ENCODE data around the gene WDFY4. TPM values are rescaled to one million over a fixed set of nuclear protein-coding genes. Genes with fewer than 3 reads are reported as not detected.

The WDFY4 gene
- total and polyA plus RNA-seq, 9 donors, result 1.2 to 3.9 (median 2.4) TPM

DNA sequence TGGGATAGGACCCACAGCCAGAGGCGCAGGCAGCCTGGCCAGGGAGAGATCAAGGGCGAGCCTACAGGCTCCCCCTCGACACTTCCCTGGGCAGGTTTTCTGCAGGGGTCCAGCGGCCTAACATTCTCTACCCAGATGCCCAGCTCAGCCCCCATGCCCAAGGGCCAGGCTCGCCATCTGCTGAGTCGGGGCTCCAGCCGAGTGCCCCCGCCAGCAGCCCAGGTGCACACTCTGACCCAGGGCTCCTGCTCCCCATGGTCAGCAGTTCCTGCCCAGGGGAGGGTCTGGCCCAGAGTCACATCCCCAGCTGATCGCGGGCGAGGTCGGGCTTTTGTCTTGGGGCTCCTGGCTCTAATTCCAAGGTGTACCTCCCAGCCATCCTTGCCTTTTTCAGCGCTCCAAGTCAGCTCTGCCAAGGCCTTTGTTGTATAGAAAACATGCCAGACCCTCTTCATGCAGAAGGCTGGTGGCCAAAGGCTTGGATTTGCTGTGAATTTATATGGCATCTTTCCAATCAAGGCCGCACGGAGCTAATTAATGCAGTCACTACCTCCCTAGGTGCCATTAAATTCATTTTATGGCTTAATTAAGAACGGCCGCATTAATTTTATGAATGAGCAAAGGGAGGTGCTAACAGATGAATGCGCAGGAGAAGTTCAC, 134.3 kb downstream of the WDFY4 start:
- H3K27ac ChIP-seq (ENCODE audit: low read length), result no peak overlapping the region
- H3K4me1 ChIP-seq (ENCODE audit: control insufficient read depth, insufficient read depth, low read length), result peaks cover under 1% of the 10 kb centered on the region
- H3K27me3 ChIP-seq (ENCODE audit: control insufficient read depth, insufficient read depth, low read length), result peaks cover 2% of the 10 kb centered on the region
- DNase-seq, result no peak
- no peaks in the 10 kb centered on the region for H3K9me3 ChIP-seq (replicated peaks; ENCODE audit: control insufficient read depth, low read depth, low read length)
- 85% methylated on average over 10 of the region's 18 CpGs for WGBS (ENCODE audit: insufficient coverage)
- H3K4me3 ChIP-seq (ENCODE audit: low read length), result no peak overlapping the region
- no peaks in the 10 kb centered on the region for H3K36me3 ChIP-seq (ENCODE audit: control insufficient read depth, insufficient read depth, low read length)

GRCh38 chr10:48819783-48820182, 135.1 kb downstream of the WDFY4 start:
- no peak for DNase-seq
- H3K4me3 ChIP-seq (ENCODE audit: low read length), result no peak overlapping the region
- no peaks in the 10 kb centered on the region for H3K36me3 ChIP-seq (ENCODE audit: control insufficient read depth, insufficient read depth, low read length)
- peaks cover 2% of the 10 kb centered on the region for H3K27me3 ChIP-seq (ENCODE audit: control insufficient read depth, insufficient read depth, low read length)
- H3K27ac ChIP-seq (ENCODE audit: low read length), result no peak overlapping the region
- 89% methylated on average over 8 of the region's 8 CpGs for WGBS (ENCODE audit: insufficient coverage)
- H3K9me3 ChIP-seq (replicated peaks; ENCODE audit: control insufficient read depth, low read depth, low read length), result no peaks in the 10 kb centered on the region
- H3K4me1 ChIP-seq (ENCODE audit: control insufficient read depth, insufficient read depth, low read length), result no peaks in the 10 kb centered on the region

DNA sequence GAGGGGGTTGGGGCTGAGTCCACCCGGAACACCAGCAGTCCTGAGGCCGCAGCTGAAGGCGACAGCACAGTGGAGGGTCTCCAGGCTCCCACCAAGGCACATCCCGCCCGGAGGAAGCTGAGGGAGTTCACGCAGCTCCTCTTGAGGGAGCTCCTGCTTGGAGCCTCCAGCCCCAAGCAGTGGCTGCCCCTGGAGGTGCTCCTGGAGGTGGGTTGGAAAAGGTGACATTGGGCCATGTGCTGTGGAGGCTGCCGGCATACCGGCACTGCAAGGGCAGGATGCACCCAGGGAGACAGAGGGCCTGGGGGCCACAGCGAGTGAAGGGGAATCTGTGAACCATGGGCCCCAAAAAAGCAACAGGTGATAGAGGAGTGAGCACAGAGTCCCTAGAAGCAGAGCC, 135.6 kb downstream of the WDFY4 start:
- 98% methylated on average over 9 of the region's 9 CpGs for WGBS (ENCODE audit: insufficient coverage)
- H3K36me3 ChIP-seq (ENCODE audit: control insufficient read depth, insufficient read depth, low read length), result no peaks in the 10 kb centered on the region
- peaks cover 2% of the 10 kb centered on the region for H3K27me3 ChIP-seq (ENCODE audit: control insufficient read depth, insufficient read depth, low read length)
- no peaks in the 10 kb centered on the region for H3K4me1 ChIP-seq (ENCODE audit: control insufficient read depth, insufficient read depth, low read length)
- H3K27ac ChIP-seq (ENCODE audit: low read length), result no peak overlapping the region
- H3K9me3 ChIP-seq (replicated peaks; ENCODE audit: control insufficient read depth, low read depth, low read length), result no peaks in the 10 kb centered on the region
- no peak overlapping the region for H3K4me3 ChIP-seq (ENCODE audit: low read length)
- DNase-seq, result no peak

- Histone ChIP-seq H3K27me3 (ENCODE audit: control insufficient read depth, insufficient read depth, low read length) (peaks cover 2% of the 10 kb centered on the region), H3K36me3 (ENCODE audit: control insufficient read depth, insufficient read depth, low read length) (no peaks in the 10 kb centered on the region), H3K4me3 (ENCODE audit: low read length) (no peak overlapping the region), H3K9me3 (replicated peaks; ENCODE audit: control insufficient read depth, low read depth, low read length) (no peaks in the 10 kb centered on the region), H3K4me1 (ENCODE audit: control insufficient read depth, insufficient read depth, low read length) (no peaks in the 10 kb centered on the region), H3K27ac (ENCODE audit: low read length) (no peak overlapping the region)
- no peak for DNase-seq
- 92% methylated on average over 9 of the region's 10 CpGs for WGBS (ENCODE audit: insufficient coverage)
These were observed 136.0 kb downstream of the WDFY4 start for GRCh38 chr10:48820699-48821098.

DNA sequence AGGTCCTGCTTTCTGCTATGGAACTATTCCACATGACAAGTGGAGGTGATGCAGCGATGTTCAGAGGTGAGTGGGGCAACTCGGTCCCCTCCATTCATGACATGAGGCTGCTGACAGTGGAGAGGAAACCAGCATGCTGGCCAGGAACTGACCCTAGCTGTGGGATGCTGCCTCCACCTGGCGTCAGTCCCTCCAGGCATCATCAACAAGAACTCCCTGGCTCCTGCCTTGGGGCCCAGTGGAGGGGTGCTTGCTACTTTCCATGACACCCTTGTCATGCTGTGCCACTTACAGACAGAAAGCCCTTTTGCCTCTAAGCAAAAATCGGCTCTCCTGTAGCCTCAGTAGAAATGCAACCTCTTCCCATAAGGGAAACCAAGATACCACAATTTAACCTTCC, 136.4 kb downstream of the WDFY4 start:
- Histone ChIP-seq H3K27ac (ENCODE audit: low read length) (no peak overlapping the region), H3K27me3 (ENCODE audit: control insufficient read depth, insufficient read depth, low read length) (peaks cover 2% of the 10 kb centered on the region), H3K36me3 (ENCODE audit: control insufficient read depth, insufficient read depth, low read length) (no peaks in the 10 kb centered on the region), H3K4me3 (ENCODE audit: low read length) (no peak overlapping the region), H3K4me1 (ENCODE audit: control insufficient read depth, insufficient read depth, low read length) (no peaks in the 10 kb centered on the region), H3K9me3 (replicated peaks; ENCODE audit: control insufficient read depth, low read depth, low read length) (no peaks in the 10 kb centered on the region)
- 74% methylated on average over 4 of the region's 4 CpGs for WGBS (ENCODE audit: insufficient coverage)
- DNase-seq, result no peak

DNA sequence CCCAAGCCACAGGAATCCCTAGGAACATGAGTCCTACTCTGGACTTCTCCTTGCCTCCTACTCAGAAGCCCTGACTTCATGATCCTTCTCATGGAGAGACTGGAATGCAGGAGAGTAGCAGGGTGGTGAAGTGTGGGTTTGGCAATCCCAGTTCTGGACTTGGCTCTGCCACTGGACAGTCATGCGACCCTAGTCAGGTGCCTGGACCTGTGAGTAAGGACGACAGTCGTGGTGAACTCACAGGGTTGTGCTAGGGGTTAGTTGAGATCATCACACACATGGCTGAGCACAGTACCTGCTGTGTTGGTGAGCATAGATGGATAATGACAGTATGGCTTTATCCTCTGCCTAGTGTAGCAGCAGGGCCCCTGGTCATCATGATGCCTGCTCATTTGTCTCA, 137.0 kb downstream of the WDFY4 start:
- peaks cover 2% of the 10 kb centered on the region for H3K27me3 ChIP-seq (ENCODE audit: control insufficient read depth, insufficient read depth, low read length)
- WGBS (ENCODE audit: insufficient coverage), result 97% methylated on average over 3 of the region's 3 CpGs
- H3K4me1 ChIP-seq (ENCODE audit: control insufficient read depth, insufficient read depth, low read length), result no peaks in the 10 kb centered on the region
- no peaks in the 10 kb centered on the region for H3K36me3 ChIP-seq (ENCODE audit: control insufficient read depth, insufficient read depth, low read length)
- no peak for DNase-seq
- H3K4me3 ChIP-seq (ENCODE audit: low read length), result no peak overlapping the region
- no peak overlapping the region for H3K27ac ChIP-seq (ENCODE audit: low read length)
- no peaks in the 10 kb centered on the region for H3K9me3 ChIP-seq (replicated peaks; ENCODE audit: control insufficient read depth, low read depth, low read length)

DNA sequence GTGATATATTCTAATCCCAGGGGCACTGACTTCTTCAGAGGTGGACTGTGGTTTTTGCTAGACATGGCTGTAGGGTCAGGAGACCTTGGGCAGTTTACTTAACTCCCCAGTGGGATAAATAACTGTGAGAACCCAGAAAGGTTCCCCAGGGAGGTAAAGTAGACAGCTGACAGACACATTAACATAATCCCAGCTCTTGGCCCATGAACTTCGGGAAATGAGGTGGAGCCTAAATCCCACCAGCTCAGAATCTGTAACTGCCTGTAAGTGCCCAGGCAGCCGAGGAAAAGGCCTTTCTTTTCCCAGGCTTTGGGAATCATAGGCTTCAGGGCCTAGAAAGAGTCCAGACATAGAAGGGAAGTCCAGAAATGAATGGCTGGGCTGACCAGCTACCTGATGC, 149.0 kb downstream of the WDFY4 start:
- Histone ChIP-seq H3K36me3 (ENCODE audit: control insufficient read depth, insufficient read depth, low read length) (no peaks in the 10 kb centered on the region), H3K27me3 (ENCODE audit: control insufficient read depth, insufficient read depth, low read length) (no peaks in the 10 kb centered on the region), H3K4me3 (ENCODE audit: low read length) (no peak overlapping the region), H3K9me3 (replicated peaks; ENCODE audit: control insufficient read depth, low read depth, low read length) (peaks cover 5% of the 10 kb centered on the region), H3K4me1 (ENCODE audit: control insufficient read depth, insufficient read depth, low read length) (peaks cover 6% of the 10 kb centered on the region), H3K27ac (ENCODE audit: low read length) (no peak overlapping the region)
- DNase-seq, result no peak
- WGBS (ENCODE audit: insufficient coverage), result no CpG with 5 or more reads among the region's 2 CpGs

- no CpG with 5 or more reads among the region's 2 CpGs for WGBS (ENCODE audit: insufficient coverage)
- Histone ChIP-seq H3K4me3 (ENCODE audit: low read length) (no peak overlapping the region), H3K27me3 (ENCODE audit: control insufficient read depth, insufficient read depth, low read length) (no peaks in the 10 kb centered on the region), H3K36me3 (ENCODE audit: control insufficient read depth, insufficient read depth, low read length) (no peaks in the 10 kb centered on the region), H3K27ac (ENCODE audit: low read length) (no peak overlapping the region), H3K4me1 (ENCODE audit: control insufficient read depth, insufficient read depth, low read length) (peaks cover 8% of the 10 kb centered on the region), H3K9me3 (replicated peaks; ENCODE audit: control insufficient read depth, low read depth, low read length) (peaks cover 5% of the 10 kb centered on the region)
- no peak for DNase-seq
These were observed 149.7 kb downstream of the WDFY4 start for GRCh38 chr10:48834189-48834965.

DNA sequence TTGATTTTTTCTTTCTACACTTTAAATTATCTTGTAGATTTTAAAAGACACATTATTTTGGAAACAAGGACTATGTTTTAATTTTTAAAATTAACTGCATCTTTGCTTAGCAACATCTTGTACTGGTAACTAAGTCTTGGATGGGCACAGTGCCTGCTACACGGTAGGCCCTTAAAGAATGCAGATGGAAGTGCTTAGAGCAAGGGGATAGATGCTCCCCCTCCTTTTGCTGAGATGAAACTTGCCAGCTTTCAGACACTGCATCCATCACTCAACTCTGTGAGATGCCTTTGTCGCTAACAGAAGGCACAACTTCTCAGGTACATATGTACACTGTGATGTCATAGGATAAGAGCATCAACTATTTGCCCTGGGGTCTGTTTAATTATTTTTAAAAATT, 151.1 kb downstream of the WDFY4 start:
- Histone ChIP-seq H3K27ac (ENCODE audit: low read length) (no peak overlapping the region), H3K9me3 (replicated peaks; ENCODE audit: control insufficient read depth, low read depth, low read length) (peaks cover 5% of the 10 kb centered on the region), H3K4me3 (ENCODE audit: low read length) (no peak overlapping the region), H3K36me3 (ENCODE audit: control insufficient read depth, insufficient read depth, low read length) (no peaks in the 10 kb centered on the region), H3K27me3 (ENCODE audit: control insufficient read depth, insufficient read depth, low read length) (no peaks in the 10 kb centered on the region), H3K4me1 (ENCODE audit: control insufficient read depth, insufficient read depth, low read length) (peaks cover 8% of the 10 kb centered on the region)
- no CpG with 5 or more reads among the region's 2 CpGs for WGBS (ENCODE audit: insufficient coverage)
- no peak for DNase-seq

DNA sequence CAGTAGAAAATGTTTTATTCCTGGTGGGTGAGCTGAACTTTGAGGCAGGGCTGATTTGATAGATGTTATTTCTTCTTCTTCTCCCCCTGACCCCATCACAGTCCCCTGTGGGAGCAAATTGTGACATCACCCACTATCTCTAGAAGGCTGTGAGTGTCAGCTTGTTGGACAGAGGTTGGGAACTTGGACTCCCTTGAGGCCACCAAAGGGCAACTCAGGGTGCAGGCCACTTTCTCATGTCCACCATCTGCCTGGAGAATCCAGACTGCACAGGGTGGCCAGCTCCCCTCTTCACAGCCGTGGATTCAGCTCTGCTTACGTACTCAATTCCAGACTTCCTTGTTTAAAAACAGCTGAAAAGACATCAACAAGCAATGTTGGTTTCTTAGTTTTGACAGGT, 151.9 kb downstream of the WDFY4 start:
- Histone ChIP-seq H3K9me3 (replicated peaks; ENCODE audit: control insufficient read depth, low read depth, low read length) (peaks cover 5% of the 10 kb centered on the region), H3K4me3 (ENCODE audit: low read length) (no peak overlapping the region), H3K4me1 (ENCODE audit: control insufficient read depth, insufficient read depth, low read length) (peaks cover 8% of the 10 kb centered on the region), H3K27ac (ENCODE audit: low read length) (no peak overlapping the region), H3K27me3 (ENCODE audit: control insufficient read depth, insufficient read depth, low read length) (no peaks in the 10 kb centered on the region), H3K36me3 (ENCODE audit: control insufficient read depth, insufficient read depth, low read length) (no peaks in the 10 kb centered on the region)
- DNase-seq, result no peak
- no CpG with 5 or more reads among the region's 2 CpGs for WGBS (ENCODE audit: insufficient coverage)

Measured in muscle of leg (tissue), 11 donors.